Thoracic aorta (tissue), 2 donors: ENCODE results near the gene PTPRM. TPM values are rescaled to one million over a fixed set of nuclear protein-coding genes. Genes with fewer than 3 reads are reported as not detected.
A peak's percentile ranks its signal among the peaks of the same experiment; 100 is the strongest.

Source experiments
- ATAC-seq: fragments of 150-250 bp; one replicate; pipeline ENCODE4 v1.8.0; 2017; ENCODE audit warnings: low read depth; ENCODE audit not compliant: insufficient number of reproducible peaks, low FRiP score
- DNase-seq: peaks from one replicate; pipeline ENCODE4 v3.0.0-alpha.2; 2020; ENCODE audit warnings: low spot score
- H3K27ac ChIP-seq, 2 donors: fragments of 200-600 bp; sonication (generic); 1 replicate in 1 of 2; 2 replicates in 1 of 2; pipeline ENCODE4 v1.5.1; 2016; ENCODE audit warnings: mild to moderate bottlenecking in 2 of 2, moderate library complexity in 2 of 2
- H3K27me3 ChIP-seq: fragments of 200-600 bp; sonication (generic); replicated peaks from 2 replicates; pipeline ENCODE4 v1.6.0; 2016; ENCODE audit warnings: mild to moderate bottlenecking; ENCODE audit not compliant: insufficient read depth
- H3K36me3 ChIP-seq: fragments of 200-600 bp; sonication (generic); one replicate; pipeline ENCODE4 v1.5.1; 2016
- H3K4me1 ChIP-seq, 2 donors: fragments of 200-600 bp; sonication (generic); 1 replicate in 1 of 2; 2 replicates in 1 of 2; pipeline versions ENCODE4 v1.5.1 to v1.6.0; 2016; ENCODE audit warnings: low read depth in 2 of 2, mild to moderate bottlenecking in 1 of 2; ENCODE audit not compliant: control insufficient read depth in 1 of 2
- H3K4me3 ChIP-seq: fragments of 200-600 bp; sonication (generic); 2 replicates; pipeline ENCODE4 v1.5.1; 2016; ENCODE audit warnings: mild to moderate bottlenecking
- H3K9me3 ChIP-seq: fragments of 200-600 bp; sonication (generic); 2 replicates; pipeline ENCODE4 v1.5.1; 2016
- total RNA-seq, 2 donors: library from RNA; depleted of rRNA; stranded (reverse); fragments of >200 nt; gene quantifications; one replicate each; pipeline versions ENCODE4 v1.1.0 to v1.2.3, GENCODE V29; 2016
- TF ChIP-seq, protein P1 (sequence below): fragments of 200-600 bp; sonication (generic); IDR thresholded peaks from one replicate; pipeline ENCODE4 v1.5.1; 2019; ENCODE audit warnings: antibody characterized with exemption

Gene PTPRM
- total RNA-seq, 2 donors from 2014 or later: 90.3 to 102 TPM

DNA sequence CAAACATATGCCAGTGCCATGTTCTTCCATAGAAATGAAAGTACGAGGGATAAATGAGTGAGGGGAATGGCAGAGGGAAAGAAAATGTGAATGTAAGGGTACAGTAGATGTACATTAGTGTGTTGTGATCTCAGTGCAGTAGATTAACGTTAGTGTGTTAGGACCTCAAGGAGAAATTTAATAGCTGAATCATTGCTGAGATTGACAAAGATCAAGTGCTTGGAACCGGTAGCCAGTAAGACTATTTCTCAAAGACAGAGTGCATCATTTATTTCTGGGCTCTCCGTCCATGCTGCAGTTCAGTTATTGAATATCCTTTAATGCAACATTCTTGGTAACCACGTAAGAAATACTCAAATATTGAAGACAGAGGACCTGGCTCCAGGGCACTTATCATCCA is 246.0 kb downstream of the PTPRM start:
- Histone ChIP-seq H3K36me3 (no peaks in the 10 kb centered on the region), H3K4me1 (peaks cover 5 to 24% of the 10 kb centered on the region in 2 donors), H3K9me3 (peaks cover 12% of the 10 kb centered on the region), H3K27me3 (no peaks in the 10 kb centered on the region), H3K27ac (no peak overlapping the region), H3K4me3 (no peak overlapping the region)
- DNase-seq (no peak), ATAC-seq (no peak)
- TF ChIP-seq, protein P1, sequence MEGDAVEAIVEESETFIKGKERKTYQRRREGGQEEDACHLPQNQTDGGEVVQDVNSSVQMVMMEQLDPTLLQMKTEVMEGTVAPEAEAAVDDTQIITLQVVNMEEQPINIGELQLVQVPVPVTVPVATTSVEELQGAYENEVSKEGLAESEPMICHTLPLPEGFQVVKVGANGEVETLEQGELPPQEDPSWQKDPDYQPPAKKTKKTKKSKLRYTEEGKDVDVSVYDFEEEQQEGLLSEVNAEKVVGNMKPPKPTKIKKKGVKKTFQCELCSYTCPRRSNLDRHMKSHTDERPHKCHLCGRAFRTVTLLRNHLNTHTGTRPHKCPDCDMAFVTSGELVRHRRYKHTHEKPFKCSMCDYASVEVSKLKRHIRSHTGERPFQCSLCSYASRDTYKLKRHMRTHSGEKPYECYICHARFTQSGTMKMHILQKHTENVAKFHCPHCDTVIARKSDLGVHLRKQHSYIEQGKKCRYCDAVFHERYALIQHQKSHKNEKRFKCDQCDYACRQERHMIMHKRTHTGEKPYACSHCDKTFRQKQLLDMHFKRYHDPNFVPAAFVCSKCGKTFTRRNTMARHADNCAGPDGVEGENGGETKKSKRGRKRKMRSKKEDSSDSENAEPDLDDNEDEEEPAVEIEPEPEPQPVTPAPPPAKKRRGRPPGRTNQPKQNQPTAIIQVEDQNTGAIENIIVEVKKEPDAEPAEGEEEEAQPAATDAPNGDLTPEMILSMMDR: no peak

DNA sequence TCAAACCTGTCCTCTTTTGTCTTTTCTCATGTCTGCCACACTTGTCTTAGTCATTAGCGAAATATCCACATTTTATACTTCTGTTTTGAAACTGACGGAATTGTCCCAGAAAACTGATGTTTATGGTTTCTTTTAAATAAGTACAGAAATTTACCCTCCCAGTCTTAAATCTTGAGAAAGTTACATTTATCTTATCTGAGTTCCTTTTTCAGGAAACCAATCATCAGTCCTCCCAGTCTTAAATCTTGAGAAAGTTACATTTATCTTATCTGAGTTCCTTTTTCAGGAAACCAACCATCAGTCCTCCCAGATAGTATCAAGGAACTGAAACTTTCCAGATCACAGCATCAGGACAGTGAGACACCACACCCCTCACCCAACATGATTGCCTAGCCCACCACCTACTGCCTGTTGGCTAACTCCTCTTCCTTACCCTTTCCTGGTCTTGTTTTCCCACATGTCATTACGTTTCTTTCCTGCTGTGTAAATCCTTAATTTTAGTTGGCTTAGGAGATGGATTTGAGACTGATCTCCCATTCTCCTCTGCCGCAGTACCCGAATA is 247.7 kb downstream of the PTPRM start:
- no peak overlapping the region for H3K27ac ChIP-seq
- peaks cover 12% of the 10 kb centered on the region for H3K9me3 ChIP-seq
- DNase-seq (no peak), ATAC-seq (no peak)
- no peak overlapping the region for H3K4me3 ChIP-seq
- H3K27me3 ChIP-seq: no peaks in the 10 kb centered on the region
- H3K36me3 ChIP-seq: no peaks in the 10 kb centered on the region
- TF ChIP-seq, protein P1: no peak
- peaks cover 5 to 24% of the 10 kb centered on the region in 2 donors for H3K4me1 ChIP-seq

DNA sequence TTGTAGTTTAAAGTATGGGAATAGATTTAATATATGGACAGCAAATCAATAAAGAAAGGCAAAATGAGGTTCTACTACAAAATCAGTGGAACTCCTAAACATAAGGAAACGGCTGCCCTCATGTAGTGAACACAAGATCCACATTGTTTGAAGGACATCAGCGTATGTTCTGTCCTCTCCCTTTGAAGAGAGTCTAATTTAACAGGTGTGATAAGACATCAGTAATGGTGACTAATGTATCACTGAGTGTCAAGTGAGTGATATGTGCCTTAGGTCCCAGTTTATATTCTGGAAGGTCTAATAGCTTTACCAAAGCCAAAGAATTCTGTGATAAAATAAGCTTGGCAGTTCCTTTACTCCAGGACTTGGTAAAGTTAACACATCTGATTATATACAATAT is 248.7 kb downstream of the PTPRM start:
- ATAC-seq: no peak
- Histone ChIP-seq H3K27me3 (no peaks in the 10 kb centered on the region), H3K9me3 (peaks cover 12% of the 10 kb centered on the region), H3K4me3 (no peak overlapping the region), H3K36me3 (no peaks in the 10 kb centered on the region), H3K27ac (no peak overlapping the region), H3K4me1 (peaks cover 5 to 22% of the 10 kb centered on the region in 2 donors)
- TF ChIP-seq, protein P1: no peak
- DNase-seq: no peak

DNA sequence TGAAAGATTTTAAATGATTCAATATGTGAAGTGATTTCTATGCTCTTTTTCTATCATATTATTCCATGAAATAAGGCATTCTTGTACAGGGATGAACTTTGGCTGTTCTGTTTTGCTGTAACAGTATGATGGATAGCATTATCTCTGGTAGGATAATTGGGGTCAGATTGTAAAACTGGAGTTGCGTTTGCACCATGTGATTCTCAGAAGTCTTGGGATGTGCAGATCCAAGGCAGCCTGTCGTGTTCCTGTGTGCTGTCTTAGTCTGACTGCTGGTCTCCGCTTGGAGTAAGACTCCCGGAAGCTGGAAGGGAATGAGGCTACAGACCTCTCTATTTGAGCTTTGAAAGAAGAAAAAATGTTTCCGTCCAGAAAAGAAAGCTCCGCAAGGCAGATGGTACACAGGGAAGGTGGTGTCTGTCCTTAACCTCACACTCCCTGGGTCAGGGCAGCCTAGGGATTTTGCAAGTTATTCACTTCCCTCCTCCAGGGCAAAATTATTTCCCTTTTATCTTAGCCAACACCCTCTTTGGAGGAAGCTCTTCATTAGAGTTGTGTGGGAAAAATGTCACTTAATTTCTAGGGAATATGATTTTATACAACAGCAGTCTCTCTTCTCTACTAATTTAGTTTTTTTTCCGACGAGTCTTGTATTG is 250.6 kb downstream of the PTPRM start:
- DNase-seq: no peak
- TF ChIP-seq, protein P1: no peak
- peaks cover 12% of the 10 kb centered on the region for H3K9me3 ChIP-seq
- no peak overlapping the region for H3K4me3 ChIP-seq
- peaks cover 5 to 16% of the 10 kb centered on the region in 2 donors for H3K4me1 ChIP-seq
- no peaks in the 10 kb centered on the region for H3K27me3 ChIP-seq
- ATAC-seq: no peak
- no peaks in the 10 kb centered on the region for H3K36me3 ChIP-seq
- H3K27ac ChIP-seq: no peak overlapping the region

DNA sequence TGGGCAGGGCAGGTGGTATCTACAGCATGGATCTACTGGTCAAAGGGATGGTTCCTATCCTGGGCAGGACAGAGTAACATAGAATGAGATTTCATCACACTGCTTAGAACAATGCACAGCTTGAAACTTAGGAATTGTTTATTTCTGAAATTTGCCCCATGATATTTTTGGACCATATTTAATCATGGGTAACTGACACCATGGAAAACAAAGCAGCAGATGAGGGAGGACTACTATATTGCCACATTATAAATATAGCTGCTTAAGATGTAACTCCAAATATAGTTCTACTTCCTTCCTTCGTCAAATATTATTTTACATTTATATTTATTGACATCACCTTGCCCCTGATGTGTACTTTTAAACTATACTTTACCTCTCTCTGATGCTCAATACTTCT is 254.7 kb downstream of the PTPRM start:
- Histone ChIP-seq H3K27me3 (no peaks in the 10 kb centered on the region), H3K9me3 (no peaks in the 10 kb centered on the region), H3K4me1 (peaks cover 12 to 40% of the 10 kb centered on the region in 2 donors), H3K36me3 (no peaks in the 10 kb centered on the region), H3K4me3 (no peak overlapping the region), H3K27ac (peak overlapping the region in 1 of 2 donors; percentile 46)
- TF ChIP-seq, protein P1: no peak
- ATAC-seq (no peak), DNase-seq (no peak)
